HFF-Myc (cell line): ENCODE results near the gene GSTP1.

ENCODE experiments used
- DNase-seq: peaks from one replicate; pipeline ENCODE4 v3.0.0-alpha.2; 2011; ENCODE audit warnings: low read depth; ENCODE audit errors: extremely low read depth
- H3K4me3 ChIP-seq: replicated peaks from 2 replicates; pipeline ENCODE4 v1.5.1; 2011; ENCODE audit warnings: low read depth, mild to moderate bottlenecking, control low read depth, low read length
- TF ChIP-seq, protein P1 (sequence below): IDR thresholded peaks from 2 replicates; pipeline ENCODE4 v1.5.1; 2012; ENCODE audit warnings: mild to moderate bottlenecking, low read depth, low read length, control low read depth; ENCODE audit errors: missing control alignments

Gene GSTP1

DNA sequence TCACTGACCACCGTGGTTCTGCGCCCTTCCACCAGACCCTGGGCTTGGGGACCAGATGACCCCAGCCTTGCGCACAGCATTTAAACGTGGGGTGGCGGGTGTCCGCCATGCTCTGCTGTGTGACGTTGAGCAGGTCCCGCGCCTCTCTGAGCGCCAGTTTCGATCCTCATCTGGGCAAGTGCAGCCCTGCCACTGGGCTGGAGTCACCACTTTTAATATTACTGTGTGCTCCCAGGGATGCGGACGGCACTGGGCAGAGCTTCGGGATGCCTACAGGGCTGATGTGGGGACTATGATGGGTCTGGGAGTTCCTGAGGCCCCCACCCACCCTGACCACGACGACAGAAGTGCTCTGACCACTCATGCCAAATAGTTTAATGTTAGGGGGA, 47.3 kb downstream of the GSTP1 start:
- TF ChIP-seq, protein P1, sequence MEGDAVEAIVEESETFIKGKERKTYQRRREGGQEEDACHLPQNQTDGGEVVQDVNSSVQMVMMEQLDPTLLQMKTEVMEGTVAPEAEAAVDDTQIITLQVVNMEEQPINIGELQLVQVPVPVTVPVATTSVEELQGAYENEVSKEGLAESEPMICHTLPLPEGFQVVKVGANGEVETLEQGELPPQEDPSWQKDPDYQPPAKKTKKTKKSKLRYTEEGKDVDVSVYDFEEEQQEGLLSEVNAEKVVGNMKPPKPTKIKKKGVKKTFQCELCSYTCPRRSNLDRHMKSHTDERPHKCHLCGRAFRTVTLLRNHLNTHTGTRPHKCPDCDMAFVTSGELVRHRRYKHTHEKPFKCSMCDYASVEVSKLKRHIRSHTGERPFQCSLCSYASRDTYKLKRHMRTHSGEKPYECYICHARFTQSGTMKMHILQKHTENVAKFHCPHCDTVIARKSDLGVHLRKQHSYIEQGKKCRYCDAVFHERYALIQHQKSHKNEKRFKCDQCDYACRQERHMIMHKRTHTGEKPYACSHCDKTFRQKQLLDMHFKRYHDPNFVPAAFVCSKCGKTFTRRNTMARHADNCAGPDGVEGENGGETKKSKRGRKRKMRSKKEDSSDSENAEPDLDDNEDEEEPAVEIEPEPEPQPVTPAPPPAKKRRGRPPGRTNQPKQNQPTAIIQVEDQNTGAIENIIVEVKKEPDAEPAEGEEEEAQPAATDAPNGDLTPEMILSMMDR: no peak
- peak overlapping the region; percentile 55 for H3K4me3 ChIP-seq
- DNase-seq: no peak

DNA sequence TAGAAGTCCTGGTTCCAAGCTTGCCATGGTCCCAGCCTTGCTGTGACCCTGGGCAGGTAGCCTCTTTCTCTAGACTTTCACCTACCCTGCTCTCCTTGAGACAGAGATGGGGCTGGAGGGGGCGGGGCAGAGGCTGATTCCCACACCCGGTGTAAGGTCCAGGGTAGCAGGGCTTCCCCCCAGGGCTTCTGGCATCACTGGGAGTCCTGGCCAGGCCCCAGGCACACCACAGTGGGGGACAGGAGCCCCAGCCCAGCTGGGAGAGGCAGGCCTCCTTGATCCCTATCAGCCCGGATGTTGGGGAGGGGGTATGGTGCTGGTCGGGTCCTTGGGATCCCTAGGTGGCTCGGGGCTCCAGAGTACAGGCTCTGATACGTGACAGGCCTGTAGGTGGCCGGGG, 47.8 kb downstream of the GSTP1 start:
- no peak overlapping the region for H3K4me3 ChIP-seq
- no peak for DNase-seq
- TF ChIP-seq, protein P1: no peak

DNA sequence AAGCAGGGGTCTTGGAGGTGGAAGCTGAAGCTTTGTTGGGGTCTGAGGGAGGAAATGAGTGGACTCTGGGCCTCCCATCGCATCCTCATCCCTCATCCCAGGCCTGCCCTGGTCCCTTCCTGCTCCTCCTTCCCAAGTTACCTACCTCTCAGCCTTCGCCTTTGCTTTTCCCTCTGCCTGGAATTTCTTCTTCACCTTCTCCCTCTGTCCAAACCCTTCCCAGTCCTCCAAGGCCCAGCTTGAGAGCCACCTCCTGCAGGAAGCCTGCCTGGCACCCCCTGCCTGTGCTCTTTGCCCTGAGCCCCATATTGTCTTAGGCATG, 48.2 kb downstream of the GSTP1 start:
- TF ChIP-seq, protein P1: no peak
- no peak overlapping the region for H3K4me3 ChIP-seq
- DNase-seq: no peak

DNA sequence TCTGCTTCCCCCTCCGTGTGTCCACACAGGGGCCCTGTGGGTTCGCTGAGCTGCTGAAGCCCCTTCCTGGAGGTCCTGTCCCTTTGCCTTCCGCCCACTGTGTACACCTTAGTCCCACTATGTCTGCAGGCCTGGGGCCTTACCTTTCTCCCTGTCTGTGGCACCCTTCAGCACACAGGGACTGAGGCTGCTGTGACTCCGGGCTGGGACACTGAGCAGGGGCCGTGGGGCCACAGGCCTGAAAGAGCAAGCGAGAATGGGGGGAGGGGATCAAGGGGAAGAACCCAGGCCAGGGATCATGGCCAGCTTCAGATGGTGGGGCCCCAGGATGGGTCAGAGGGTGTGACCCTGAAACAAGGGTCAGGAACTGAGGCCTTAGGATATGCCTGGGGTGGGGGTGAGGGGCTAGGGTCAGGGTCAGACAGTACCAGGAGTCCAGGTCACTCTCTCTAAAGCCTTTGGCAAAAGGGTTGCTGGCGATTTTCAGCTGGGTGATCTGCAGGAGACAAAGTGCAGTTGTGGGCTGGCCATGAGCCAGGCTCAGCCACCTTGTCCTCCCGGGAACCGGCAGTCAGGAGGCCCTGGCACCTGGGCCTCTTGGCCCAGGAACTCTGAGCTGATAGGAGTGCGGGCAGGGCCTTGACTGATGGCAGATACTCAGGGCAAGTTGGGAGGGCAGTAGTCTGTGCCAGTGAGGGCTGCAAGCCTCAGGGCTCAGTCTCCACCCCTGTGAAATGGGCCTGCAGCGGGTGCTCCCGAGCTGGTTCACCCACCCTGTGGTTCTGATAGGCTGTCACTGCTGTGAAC, 48.8 kb downstream of the GSTP1 start:
- H3K4me3 ChIP-seq: no peak overlapping the region
- no peak for DNase-seq
- TF ChIP-seq, protein P1: no peak

DNA sequence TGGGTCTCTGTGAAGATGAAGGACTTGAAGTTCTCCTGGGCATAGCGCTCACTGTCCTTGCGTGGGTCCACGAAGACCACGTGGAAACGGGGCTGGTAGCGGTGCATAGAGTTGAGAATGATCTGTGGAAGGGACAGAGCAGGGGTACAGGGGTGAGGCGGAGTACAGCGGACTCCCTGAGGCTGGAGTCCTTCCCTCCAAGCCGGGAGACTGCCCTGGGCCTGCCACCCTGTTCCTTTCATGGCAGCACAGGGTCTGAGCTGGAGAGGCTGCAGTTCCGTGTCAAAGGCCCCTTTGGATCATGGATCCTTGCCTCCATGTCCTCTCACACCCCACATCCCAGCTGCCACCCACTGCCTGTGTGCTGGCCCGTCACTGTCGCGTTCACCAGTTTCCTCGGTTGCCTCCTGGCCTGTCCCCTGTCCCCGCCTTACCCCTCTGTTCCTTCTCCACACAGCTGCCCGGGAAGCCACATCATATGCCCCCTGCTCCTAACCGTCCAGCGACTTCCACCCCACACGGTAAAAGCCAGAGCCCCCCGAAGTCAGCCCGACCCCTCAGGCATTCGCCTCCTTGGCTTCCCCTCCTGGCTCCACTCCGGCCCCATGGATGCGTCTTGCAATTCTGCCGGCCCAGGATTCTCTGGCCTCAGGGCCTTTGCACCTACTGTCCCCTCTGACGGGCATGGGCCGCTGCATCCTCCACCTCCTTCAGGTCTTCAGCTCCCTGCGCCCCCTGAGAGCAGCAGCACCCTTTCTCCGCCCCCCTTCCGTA, 49.6 kb downstream of the GSTP1 start:
- H3K4me3 ChIP-seq: no peak overlapping the region
- no peak for DNase-seq
- TF ChIP-seq, protein P1: no peak

DNA sequence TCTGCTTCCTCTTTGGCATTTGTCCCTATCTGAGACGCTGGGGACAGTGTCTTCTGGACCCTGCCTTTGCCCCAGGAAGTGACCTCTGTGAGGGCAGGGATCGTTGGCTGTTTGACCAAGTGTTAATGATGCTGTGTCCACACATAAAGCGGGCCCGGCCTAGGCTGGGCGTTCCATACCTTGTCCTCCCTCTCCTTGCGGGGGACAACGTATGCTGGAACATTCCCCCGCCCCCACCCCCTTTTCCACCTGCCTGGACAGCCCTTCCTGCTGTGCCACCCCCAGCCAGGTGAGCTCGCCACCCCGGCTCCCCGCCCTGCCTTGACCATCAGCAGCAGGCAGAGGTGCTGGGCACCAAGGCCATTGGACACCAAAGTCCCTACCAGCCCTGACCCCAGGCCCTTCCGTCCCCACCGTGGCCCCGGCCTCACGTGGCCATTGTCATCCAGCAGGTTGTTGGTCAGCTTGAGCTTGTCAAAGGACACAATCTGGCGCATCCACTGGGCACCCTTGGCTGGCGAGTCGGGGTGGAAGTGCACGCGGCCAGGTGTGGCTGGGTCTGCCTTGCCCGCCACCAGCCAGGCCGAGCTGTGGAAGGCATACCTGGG, 50.2 kb downstream of the GSTP1 start:
- TF ChIP-seq, protein P1: no peak
- DNase-seq: no peak
- no peak overlapping the region for H3K4me3 ChIP-seq
